Activated naive CD4-positive, alpha-beta T cell treated with anti-CD3 and anti-CD28 coated beads, Interleukin-2, amount 50 U/mL, for 16 hours (primary cell): ENCODE results near the gene FAM184B.

ENCODE experiments used
- DNase-seq: peaks from one replicate; pipeline ENCODE4 v3.0.0-alpha.2; 2020

Gene FAM184B

GRCh38 chr4:17771284-17771908 is 10.0 kb downstream of the FAM184B start:
- DNase-seq = no peak

GRCh38 chr4:17770845-17771244 is 10.6 kb downstream of the FAM184B start:
- DNase-seq = no peak

GRCh38 chr4:17769406-17770174 is 11.8 kb downstream of the FAM184B start:
- DNase-seq = no peak

- DNase-seq = no peak
These were observed 14.5 kb downstream of the FAM184B start for GRCh38 chr4:17766826-17767458.

- no peak for DNase-seq
These were observed 15.7 kb downstream of the FAM184B start for GRCh38 chr4:17765514-17766286.

- no peak for DNase-seq
These were observed 17.5 kb downstream of the FAM184B start for GRCh38 chr4:17763931-17764330.

GRCh38 chr4:17763416-17763815 is 18.0 kb downstream of the FAM184B start:
- DNase-seq = no peak

GRCh38 chr4:17762726-17763125 is 18.7 kb downstream of the FAM184B start:
- DNase-seq = no peak

- no peak for DNase-seq
These were observed 20.4 kb downstream of the FAM184B start for GRCh38 chr4:17761062-17761461.

- DNase-seq = no peak
These were observed 20.8 kb downstream of the FAM184B start for GRCh38 chr4:17760626-17761025.

GRCh38 chr4:17758485-17758884 is 22.9 kb downstream of the FAM184B start:
- DNase-seq = no peak

- DNase-seq = no peak
These were observed 23.8 kb downstream of the FAM184B start for GRCh38 chr4:17757621-17758020.

- DNase-seq = no peak
These were observed 27.8 kb downstream of the FAM184B start for GRCh38 chr4:17753646-17754045.

- no peak for DNase-seq
These were observed 40.7 kb downstream of the FAM184B start for GRCh38 chr4:17740702-17741101.

GRCh38 chr4:17736484-17736883 is 44.9 kb downstream of the FAM184B start:
- DNase-seq = no peak

GRCh38 chr4:17726911-17727310 is 54.5 kb downstream of the FAM184B start:
- no peak for DNase-seq

GRCh38 chr4:17723648-17724047 is 57.8 kb downstream of the FAM184B start:
- DNase-seq = no peak

- DNase-seq = no peak
These were observed 59.1 kb downstream of the FAM184B start for GRCh38 chr4:17722356-17722700.

- no peak for DNase-seq
These were observed 59.7 kb downstream of the FAM184B start for GRCh38 chr4:17721496-17722355.

GRCh38 chr4:17719106-17719505 is 62.3 kb downstream of the FAM184B start:
- DNase-seq = no peak

GRCh38 chr4:17718471-17718870 is 63.0 kb downstream of the FAM184B start:
- DNase-seq = no peak

- no peak for DNase-seq
These were observed 64.1 kb downstream of the FAM184B start for GRCh38 chr4:17717301-17717700.

- DNase-seq = no peak
These were observed 65.9 kb downstream of the FAM184B start for GRCh38 chr4:17715511-17715910.
